Heart left ventricle (tissue), 13 donors: ENCODE results near the gene ZNF341.

Experiments
- CTCF ChIP-seq, 12 donors: fragments of 200-600 bp; sonication (generic) in 4 of 12; IDR thresholded peaks; one replicate each; pipeline versions ENCODE4 v1.5.0 to v1.8.0; 2018 to 2022; ENCODE audit warnings: antibody characterized with exemption in 12 of 12, mild to moderate bottlenecking in 5 of 12
- POLR2A ChIP-seq, 2 donors: fragments of 450-650 bp; IDR thresholded peaks; one replicate each; pipeline ENCODE4 v1.6.1; 2017; ENCODE audit warnings: antibody characterized with exemption in 2 of 2, mild to moderate bottlenecking in 2 of 2, moderate library complexity in 2 of 2
- donor health status: ischemic (EF 13 %, LVEDD 7.1; RV severe dilation, severe dysfunction).
- donor health status: DM: no; HTN: yes; CAD: no.
- donor health status: DM: no; HTN: no; CAD: no.
- donor health status: ischemic (EF 25% LVEDD 6.9; RV normal size, moderate dysfunction).
- donor health status: ischemic (EF 25% LVEDD 5.7; RV mildly dilated, moderate dysfunction).
- donor health status: ischemic (EF 35%, LVEDD 5.7; RV mildly dilated, moderate dysfunction).
- donor health status: nonischemic (EF 11% LVEDD 7.7; RV severe dilation, severe dysfunction).
- donor health status: DM: yes; HTN: yes; CAD: no.
- donor health status: PGD.
- donor health status: ischemic (EF 29% LVEDD 5.4; RV normal size, mild dysfunction).
- donor health status: nonischemic (EF 23%, LVEDD 6.1; RV moderate dilation, normal function).

GRCh38 chr20:33772439-33772838 lies 40.6 kb downstream of the ZNF341 start:
- TF ChIP-seq CTCF (IDR thresholded peaks at IDR 0.05) (no peak), POLR2A (IDR thresholded peaks at IDR 0.05) (no peak)
